Measurements from ENCODE around the gene NT5DC3.

The NT5DC3 gene

DNA sequence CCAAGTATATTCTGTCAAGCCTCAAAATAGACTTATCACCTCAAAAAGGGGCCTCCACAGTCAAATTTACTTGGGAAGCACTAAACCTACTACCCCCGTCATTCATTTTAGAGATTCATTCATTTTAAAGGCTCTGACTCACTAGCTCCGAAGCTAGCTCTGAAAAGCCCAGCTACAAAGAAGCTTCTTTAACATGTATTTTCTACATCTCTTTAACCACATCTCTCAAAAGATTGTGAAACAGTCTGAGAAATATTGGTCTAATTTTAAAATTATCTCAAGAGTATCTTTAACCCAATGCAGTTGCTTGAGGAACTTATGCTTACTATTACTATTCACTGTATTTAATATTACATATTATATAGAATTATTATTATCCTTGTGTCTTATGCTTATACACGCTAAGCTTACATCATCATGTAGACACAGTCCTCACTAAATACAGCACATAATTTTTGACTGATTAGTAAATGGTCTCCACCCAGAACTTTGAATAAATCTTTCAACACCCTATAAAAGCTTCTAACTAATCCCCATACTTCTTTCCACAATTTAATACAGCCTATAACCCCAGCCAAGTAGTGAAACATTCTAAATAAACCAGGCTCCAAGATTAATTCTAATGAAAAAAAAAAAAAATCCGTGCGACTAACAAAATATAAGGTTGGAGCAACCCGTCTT lies 7.8 kb downstream of the NT5DC3 start:
- DNase-seq (ENCODE audit: low read depth) = no peak

DNA sequence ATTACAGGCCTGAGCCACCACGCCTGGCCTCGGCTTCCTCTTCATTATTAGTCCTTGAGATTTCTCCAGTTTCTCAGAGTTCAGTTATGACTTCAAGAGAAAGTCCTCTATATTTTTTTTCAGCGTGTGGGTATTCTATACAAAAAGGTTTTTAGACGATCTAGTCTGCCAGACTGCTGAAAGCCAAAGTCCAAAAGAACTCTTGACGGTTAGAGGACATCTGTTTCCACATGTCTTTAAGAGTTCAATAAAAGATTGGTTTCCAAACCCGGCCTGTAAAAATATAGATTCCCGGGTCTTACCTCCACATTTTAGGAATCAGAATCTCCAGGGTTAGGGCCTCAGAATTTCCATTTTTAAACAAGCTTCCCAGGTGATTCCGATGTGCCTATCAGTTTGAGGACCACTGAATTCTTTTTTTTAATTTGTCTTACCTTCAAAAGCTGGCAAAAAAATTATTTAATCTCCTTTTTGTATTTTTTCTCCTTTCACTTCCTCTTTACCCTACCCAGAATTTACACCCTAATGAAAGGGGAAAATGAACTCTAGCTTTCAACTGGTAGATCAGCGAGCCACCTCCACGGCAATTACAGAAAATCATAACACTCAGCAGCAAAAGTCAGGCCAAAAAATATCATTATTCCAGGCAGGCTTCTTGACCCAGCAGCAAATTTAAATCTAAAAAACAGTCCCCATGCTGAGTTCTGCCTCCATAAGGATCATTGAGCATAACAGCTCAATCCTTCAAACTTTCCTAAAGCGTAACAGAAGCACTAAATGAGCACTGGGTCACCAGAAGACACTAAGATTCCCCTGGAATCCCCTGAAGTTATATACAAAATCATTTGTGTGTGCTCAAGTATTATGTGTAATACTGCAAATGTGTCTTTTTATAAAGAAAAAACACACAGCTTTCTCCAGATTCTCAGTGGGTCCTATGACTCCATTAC lies 8.7 kb downstream of the NT5DC3 start:
- DNase-seq (ENCODE audit: low read depth) = no peak

DNA sequence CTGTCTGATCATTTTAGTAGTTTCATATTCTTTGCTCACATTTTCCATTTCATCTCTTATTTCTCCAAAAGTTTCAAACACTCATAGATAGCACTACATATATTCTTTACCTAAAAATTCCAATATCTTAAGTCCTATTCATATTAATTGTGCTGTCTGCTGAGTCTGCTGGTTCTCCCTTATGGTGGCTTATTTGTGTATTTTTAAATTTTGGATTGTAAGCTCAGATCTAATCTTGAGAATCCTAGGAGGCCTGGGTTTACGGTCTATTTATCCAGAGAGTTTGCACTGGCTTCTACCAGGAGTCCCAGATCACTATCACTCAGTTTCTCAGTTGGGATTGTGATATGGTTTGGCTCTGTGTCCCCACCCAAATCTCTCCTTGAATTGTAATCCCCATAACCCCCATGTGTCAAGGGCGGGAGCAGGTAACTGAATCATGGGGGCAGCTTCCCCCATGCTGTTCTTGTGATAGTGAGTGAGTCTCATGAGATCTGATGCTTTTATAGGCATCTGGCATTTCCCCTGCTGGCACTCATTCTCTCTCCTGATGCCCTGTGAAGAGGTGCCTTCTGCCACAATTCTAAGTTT lies 10.2 kb downstream of the NT5DC3 start:
- no peak for DNase-seq (ENCODE audit: low read depth)

DNA sequence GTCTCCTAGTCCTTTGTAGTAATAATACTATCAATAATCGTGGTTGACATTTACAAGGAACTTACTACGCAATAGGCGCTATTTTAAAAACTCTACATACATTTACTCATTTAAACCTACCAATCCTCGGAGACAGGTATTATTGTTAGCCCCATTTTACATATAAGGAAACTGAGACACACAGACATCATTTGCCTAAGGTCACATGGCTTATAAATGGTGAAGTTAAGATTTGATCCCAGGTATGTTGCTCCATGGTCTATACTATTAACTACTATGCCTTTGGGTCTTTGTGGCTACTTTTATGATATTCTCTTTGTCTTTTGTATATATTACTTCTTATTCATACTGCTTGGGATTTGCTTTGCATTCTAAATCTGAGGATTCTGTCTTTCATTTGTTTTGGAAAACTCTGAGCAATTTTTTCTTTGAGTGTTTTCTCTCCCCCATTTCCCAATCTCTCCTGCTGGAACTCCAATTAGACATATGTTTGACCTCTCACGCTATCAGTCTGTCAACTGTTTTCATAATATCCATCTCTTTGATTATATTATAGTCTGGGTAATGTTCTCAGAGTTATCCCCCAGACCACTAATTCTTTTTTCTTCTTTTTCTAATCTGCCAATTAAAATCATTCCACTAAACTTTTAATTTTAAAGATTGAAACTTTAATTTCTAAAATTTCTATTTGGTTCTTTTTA lies 10.9 kb downstream of the NT5DC3 start:
- no peak for DNase-seq (ENCODE audit: low read depth)

DNA sequence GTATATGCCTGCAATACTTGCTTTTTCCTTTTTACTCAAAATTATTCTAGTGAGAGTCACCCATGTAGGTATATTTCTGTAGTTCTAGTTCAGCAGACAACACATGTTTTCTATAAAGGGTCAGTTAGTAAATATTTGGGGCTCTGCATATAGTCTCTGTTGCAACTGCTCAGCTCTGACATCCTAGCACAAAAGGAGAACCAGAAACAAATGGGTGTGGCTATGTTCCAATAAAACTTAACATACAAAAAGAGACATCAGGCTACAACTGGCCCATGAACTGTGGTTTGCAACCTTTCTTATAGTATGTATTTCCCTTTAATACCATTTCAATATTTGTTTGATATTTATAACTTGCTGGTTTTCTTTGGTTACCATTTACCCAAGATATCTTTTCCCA lies 11.9 kb downstream of the NT5DC3 start:
- no peak for DNase-seq (ENCODE audit: low read depth)

DNA sequence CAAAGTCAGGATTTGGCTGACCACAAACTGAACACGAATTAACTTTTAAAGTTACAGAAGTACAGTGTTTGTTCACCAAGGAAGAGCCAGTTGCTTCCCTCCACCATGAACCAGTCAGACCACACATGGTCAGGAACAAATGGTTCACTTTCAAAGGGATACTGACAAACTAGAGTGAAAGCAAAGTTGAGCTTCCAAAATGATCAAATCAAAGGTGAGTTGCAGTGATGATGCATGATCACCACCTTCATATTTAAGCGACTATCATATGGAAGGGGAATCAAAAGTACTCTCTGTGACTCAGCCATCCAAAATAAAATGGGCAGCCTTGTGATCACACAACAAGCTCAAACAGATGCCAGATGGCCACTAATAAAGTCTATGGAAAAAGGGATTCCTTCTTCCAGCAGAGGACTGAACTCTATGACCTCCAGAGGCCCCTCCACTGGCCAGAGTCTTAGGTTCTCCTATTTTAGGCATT lies 13.1 kb downstream of the NT5DC3 start:
- no peak for DNase-seq (ENCODE audit: low read depth)

DNA sequence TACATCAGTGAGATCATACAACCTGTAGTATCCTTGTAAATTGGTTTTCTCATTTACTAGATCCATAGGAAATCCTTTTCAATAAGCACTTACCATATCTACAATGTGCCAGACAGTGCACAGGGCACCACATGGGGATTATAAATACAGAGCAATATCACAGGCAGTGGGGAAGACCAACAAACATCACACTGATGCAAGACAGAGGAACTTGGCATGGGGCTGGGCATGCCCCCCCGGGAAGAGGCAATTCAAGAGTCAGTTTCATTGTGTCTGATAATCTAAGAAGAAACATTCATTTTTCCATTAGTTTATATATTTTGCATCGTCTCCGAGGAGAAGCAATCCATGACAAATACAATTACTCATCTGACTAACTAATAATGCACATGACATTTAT lies 16.2 kb downstream of the NT5DC3 start:
- no peak for DNase-seq (ENCODE audit: low read depth)

DNA sequence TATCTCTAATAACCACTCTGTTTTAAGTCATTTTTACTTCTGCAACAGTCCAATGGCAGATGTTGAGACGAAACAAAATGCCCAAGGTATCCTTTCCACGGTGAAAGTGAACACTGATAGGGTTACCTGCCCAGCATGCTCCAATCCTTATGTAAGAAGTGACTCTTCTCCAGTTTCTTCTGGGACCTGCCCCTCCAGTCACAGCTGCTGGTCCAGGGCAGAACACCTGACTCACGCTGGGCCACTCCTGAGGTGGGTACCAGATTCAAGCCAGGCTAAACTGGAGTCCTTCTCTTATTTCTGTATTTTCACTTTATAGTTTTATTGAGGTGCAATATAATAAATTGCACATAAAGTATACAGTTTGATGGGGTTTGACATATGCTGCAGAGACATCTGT lies 16.7 kb downstream of the NT5DC3 start:
- DNase-seq (ENCODE audit: low read depth) = no peak

DNA sequence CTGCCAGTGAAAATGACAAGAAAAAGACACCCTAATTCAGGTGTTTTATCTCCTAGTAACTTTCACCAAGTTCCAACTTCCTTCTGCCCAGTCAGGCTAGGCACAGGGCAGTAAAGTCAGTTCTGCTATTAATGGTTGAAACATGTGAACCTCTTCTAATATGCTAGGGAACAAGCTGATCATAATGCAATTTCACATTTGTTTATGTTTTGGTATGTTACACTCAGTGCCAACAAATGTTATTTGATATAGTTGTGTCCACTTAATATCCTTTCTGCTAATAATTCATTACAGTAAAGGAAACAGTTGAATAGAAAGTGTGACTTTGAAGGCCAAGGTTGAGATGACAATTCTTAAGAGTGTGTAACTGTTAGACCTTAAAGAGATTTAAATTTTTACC lies 17.2 kb downstream of the NT5DC3 start:
- no peak for DNase-seq (ENCODE audit: low read depth)

DNA sequence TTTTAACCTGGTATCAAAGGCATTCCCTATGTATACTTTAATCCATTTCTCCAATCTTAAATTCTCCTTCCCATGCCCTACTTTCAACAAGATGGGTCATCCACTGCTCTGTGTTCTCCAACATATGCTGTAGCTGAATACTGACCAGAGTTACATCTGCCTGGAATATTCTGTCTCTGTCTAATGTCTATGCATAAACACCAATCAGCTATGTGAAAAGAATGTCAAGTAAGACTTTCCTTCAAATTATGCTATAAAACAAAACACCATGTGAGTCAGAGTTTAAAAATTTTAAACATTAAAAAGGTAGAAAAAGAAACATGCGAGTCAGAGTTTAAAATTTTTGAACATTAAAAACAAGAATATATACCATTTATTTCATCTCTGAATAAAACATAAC lies 19.3 kb downstream of the NT5DC3 start:
- no peak for DNase-seq (ENCODE audit: low read depth)

DNA sequence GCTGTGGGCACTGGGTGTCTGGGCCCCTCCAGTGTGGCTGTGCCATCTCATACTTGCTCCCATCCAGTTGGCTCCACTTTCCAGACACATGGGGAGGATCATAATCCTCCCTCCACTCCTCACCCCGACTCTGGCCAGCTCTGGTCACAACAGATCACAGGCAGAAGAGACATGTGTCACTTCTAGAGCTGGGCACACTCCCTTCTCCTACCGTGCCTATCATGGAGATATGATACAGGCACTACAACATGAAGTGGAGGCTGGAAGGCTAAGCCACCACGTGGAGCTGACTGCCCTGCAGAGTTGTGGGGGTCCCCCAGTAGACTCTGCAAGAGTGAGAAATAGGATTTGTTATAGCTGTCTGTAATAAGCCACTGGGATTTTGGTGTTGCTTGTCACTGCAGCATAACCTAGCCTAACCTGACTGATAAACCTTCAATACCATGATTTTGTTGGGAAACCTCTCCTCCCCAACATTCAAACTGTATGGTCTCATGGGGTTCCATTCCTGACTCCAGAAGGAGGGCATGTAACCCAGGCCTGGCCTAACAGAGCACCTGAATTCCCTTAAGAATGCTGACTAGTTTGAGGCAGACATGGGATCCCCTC lies 20.0 kb downstream of the NT5DC3 start:
- no peak for DNase-seq (ENCODE audit: low read depth)

DNA sequence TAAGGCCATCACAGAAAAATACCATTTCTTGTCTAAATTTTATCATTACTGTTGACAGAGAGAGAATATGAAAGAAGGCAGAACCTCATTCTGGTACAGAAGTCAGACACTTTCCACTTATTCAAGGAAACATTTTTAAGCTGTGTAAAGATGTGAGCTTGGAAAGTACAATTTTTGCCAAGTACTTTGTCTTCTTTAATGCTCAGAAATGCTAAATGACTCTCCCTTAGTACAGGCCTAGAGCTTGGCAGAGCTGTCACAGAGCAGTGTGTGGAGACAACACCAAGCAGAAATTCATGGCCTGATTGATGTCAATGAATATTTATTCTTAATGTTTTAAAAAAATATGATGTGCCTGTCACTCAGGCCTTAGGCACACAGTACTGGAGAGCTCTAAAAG lies 20.7 kb downstream of the NT5DC3 start:
- no peak for DNase-seq (ENCODE audit: low read depth)

DNA sequence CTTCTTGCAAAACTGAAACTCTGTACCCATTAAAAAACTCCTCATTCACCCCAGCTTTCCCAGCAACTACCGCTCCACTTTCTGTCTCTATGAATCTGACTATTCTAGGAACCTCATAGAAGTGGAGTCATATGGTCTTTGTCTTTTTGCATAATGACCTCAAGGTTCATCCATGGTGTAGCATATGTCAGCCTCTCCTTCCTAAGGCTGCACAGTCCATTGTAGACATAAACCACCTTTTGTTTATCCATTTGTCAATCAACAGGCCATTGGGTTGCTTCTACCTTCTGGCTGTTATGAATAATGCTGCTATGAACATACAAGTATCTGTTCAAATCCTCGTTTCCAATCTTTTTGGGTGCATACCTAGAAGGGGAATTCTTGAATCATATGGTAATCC lies 21.1 kb downstream of the NT5DC3 start:
- DNase-seq (ENCODE audit: low read depth) = no peak

DNA sequence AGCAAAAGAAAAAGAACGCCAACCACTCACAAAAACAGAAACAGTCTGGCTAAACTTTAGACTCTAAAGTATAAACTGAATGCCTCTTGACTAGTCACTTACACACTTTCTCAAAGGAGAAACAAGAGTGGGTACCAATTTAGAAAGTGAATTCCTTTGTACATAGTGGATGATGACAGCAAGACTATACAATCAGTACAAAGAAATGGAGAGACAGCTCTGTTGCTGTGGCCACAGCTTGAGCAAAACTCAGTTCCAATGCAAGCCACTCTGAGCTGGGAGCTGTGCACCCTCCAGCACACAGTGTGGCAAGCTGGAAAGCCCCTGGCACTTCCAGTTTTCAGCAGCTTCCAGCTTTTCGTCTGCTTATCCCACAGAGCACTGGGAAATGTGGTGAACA lies 21.7 kb downstream of the NT5DC3 start:
- no peak for DNase-seq (ENCODE audit: low read depth)

DNA sequence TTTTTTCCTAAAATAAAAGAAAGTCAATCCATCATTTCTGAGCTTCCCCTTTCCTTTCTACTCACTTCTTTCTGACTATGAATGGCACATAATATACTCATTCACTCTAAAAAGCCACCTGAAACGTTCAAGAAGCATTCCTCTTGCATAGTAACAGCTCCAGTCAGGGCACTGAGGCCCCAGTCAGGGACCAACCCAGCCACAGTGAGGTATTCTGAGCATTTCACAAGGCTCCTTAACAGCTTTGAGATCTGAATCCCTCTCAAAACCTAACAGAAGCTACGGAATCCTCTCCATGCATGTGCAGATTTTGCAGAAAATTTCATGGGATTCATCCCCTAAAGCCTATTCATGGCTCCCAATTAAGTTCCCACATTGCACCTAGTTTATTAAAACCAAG lies 23.2 kb downstream of the NT5DC3 start:
- DNase-seq (ENCODE audit: low read depth) = no peak

DNA sequence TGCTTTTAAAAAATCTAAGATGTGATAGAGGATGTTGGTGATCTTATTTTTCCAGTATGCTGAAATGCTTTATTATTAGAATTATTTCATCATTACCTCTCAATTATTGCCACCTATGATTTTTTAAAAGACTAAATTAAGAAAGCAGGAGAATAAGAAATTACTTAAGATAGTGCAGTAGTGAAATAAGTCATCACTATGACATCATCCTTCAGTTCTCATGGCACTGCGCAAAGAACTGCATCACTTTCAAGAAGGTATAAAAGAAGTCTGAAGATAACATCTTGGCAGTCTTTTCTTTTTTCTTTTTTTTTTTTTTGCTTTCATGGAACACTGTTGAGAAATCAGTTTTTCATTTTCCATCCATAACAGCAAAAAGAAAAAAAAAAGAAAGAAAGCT lies 24.4 kb downstream of the NT5DC3 start:
- DNase-seq (ENCODE audit: low read depth) = no peak

DNA sequence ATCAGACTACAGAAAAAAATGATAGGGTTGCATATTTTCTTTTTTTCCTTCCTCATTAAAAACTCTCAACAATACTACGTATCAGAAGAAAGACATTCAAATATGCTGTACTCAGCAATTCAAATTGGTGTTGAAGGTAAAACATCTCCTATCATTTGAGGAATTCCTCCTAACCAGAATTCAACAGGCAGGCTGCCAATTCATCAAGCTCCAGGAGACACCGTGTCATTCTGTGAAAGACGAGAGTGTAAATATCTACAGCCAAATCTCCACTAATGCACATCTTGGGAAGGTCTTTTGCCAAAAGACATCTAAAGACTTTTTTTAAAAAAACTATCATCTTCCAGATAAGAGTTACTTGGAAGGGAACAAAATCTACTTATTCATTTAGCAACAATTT lies 26.6 kb downstream of the NT5DC3 start:
- DNase-seq (ENCODE audit: low read depth) = no peak

DNA sequence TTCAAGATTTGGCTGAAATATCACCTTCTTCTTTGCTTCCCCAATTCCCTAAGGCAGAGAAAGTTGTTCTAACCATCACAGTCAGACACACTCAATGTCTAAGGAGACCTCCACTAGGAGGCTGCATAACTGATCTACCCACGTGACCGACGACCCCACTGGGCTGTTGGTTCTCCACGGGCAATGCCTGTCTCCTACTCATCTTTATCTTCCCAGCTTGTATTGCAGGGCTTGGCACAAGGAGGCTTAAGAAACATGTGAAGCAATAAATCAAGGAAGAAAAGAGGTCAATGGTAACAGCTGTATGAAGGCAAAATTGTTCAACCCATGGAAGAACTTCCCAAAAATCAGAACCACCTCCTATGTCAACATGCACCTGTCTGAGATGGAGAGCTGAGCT lies 27.1 kb downstream of the NT5DC3 start:
- no peak for DNase-seq (ENCODE audit: low read depth)

DNA sequence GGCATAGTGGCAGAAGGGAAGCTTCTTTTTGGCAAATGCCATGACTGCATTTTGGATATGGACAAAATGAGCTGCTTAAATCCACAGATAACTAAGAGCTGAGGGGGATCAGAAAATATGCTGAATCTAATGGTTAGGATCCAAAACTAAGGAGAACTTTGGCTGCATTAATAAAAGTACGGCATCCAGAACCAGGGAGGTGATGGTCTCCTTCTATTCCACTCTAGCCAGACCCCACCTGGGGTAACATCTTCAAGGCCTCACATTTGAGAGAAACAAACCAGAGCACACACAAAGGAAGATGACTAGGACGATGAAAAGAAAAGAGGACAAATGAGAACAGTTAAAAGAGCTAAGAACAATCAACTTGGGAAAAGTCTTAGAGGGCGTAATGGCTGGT lies 27.6 kb downstream of the NT5DC3 start:
- DNase-seq (ENCODE audit: low read depth) = no peak

DNA sequence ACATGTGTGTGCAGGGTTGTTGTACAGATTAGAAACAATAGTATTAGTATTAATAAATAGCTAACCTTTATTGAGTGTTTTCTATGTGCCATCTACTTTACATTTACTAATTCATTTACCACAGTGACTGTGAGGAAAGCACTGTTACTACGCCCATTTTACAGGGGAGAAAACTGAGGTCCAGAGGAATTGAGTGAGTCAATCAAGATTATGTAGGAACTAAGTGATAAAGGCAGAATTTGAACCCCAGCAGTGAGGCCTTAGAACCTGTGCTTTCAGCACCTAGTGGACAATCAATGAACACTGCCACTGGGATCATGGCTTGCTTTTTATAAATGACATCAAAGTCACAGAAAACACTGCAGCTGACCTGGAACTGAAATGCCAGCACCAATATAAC lies 28.2 kb downstream of the NT5DC3 start:
- DNase-seq (ENCODE audit: low read depth) = no peak

DNA sequence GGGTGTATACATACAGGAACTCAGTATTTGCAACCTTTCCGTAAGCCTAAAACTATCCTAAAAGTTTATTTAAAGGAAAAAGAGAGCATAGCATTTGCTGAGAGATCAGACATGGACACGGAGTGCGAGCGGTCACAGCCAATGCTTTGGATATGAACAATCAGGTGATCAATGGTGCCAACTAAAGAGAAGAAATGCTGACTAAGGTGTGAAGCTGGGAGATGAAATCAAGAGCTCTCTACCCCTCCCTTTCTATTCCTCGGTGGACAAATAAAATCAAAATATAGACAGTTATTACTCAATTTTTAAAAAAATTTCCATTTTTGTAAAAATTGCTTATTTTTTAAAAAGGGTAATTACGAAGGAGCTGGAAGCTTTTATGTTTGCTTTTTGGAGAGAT lies 29.2 kb downstream of the NT5DC3 start:
- no peak for DNase-seq (ENCODE audit: low read depth)

DNA sequence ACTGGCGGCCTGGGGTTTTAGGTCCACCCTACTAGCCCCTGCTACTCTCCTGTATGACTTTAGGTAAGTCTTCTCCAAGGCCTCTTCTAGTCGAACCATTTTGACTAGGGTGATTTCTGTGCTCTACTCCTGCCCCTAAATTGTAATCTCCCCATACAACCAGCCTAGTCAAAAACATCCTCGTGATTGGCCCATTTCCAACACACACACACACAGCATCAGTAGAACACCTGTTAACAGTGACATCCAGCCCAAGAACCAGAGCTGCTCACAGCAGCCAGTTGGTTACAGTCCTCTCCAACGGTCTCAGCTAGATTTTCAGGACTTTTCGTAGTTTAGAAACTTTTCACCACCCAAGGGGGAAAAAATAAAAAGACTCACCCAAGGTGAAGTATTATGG lies 30.9 kb downstream of the NT5DC3 start:
- DNase-seq (ENCODE audit: low read depth) = no peak
